ENCODE results near the gene FIGNL1.
A peak's percentile ranks its signal among the peaks of the same experiment; 100 is the strongest.

Gene FIGNL1

DNA sequence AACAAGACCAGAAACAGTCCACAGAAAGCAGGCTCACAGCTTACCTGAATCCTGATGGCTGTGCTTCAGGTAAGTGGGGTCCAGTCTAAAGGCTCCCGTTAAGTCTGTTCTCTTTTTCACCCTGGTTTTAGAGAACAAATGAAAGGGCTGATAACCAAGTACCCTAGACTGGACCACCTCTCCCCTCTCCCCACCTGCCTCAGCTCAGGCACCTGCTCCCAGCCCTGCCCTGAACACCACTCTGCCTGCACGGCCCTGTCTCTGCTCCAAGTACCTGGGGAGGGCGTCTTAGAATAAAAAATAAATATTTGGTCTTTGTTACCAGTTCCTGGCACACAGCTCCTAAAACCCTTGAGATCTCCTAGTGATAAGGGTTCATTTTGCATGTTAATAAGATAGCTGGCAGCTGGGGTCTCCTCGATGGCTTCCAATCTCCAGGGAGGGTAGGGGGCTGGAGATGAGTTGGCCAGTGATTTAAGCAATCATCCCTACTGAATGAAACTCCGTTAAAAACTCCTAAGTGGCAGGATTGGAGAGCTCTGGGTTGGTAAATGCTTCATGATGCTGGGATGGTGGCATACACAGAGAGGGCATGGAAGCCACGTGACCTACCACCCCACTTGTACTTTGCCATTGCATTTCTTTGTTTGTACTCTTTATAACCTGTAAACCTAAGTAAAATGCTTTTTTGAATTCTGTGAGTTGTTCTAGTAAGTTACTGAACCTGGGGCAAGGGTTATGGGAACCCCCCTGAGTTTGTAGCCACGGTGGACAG, 29.8 kb upstream of the FIGNL1 start:
- Mint-ChIP-seq H3K36me3 (ENCODE audit: low read depth) (no peaks in the 10 kb centered on the region), H3K4me1 (ENCODE audit: low read depth) (no peaks in the 10 kb centered on the region), H3K27me3 (ENCODE audit: low read depth) (peaks cover 29% of the 10 kb centered on the region), H3K4me3 (no peak overlapping the region), H3K9me3 (no peaks in the 10 kb centered on the region), H3K27ac (no peak overlapping the region)

DNA sequence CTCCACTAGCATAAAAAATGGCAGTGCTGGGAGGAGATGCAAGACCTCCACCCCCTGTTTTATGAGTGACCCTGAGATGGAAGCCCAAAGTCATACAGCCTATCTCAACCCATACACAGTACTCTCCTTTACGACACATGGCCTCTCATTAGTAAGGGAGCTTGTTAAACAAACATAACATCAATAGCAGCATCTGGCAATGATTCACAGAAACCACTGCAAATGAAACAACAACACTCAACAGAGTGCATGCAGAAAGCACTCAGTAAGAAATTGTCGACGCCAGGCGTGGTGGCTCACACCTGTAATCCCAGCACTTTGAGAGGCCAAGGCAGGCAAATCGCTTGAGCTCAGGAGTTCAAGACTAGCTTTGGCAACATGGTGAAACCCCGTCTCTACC, 27.5 kb upstream of the FIGNL1 start:
- no peaks in the 10 kb centered on the region for H3K36me3 Mint-ChIP-seq (ENCODE audit: low read depth)
- no peaks in the 10 kb centered on the region for H3K9me3 Mint-ChIP-seq
- H3K4me3 Mint-ChIP-seq, result no peak overlapping the region
- H3K4me1 Mint-ChIP-seq (ENCODE audit: low read depth), result no peaks in the 10 kb centered on the region
- H3K27ac Mint-ChIP-seq, result no peak overlapping the region
- H3K27me3 Mint-ChIP-seq (ENCODE audit: low read depth), result peaks cover 20% of the 10 kb centered on the region

- Mint-ChIP-seq H3K9me3 (no peaks in the 10 kb centered on the region), H3K36me3 (ENCODE audit: low read depth) (no peaks in the 10 kb centered on the region), H3K27me3 (ENCODE audit: low read depth) (peaks cover 18% of the 10 kb centered on the region), H3K4me3 (no peak overlapping the region), H3K4me1 (ENCODE audit: low read depth) (no peaks in the 10 kb centered on the region), H3K27ac (no peak overlapping the region)
These were observed 26.9 kb upstream of the FIGNL1 start for GRCh38 chr7:50476953-50477625.

- no peak overlapping the region for H3K27ac Mint-ChIP-seq
- no peaks in the 10 kb centered on the region for H3K9me3 Mint-ChIP-seq
These were observed 25.2 kb upstream of the FIGNL1 start for GRCh38 chr7:50475340-50475739.

DNA sequence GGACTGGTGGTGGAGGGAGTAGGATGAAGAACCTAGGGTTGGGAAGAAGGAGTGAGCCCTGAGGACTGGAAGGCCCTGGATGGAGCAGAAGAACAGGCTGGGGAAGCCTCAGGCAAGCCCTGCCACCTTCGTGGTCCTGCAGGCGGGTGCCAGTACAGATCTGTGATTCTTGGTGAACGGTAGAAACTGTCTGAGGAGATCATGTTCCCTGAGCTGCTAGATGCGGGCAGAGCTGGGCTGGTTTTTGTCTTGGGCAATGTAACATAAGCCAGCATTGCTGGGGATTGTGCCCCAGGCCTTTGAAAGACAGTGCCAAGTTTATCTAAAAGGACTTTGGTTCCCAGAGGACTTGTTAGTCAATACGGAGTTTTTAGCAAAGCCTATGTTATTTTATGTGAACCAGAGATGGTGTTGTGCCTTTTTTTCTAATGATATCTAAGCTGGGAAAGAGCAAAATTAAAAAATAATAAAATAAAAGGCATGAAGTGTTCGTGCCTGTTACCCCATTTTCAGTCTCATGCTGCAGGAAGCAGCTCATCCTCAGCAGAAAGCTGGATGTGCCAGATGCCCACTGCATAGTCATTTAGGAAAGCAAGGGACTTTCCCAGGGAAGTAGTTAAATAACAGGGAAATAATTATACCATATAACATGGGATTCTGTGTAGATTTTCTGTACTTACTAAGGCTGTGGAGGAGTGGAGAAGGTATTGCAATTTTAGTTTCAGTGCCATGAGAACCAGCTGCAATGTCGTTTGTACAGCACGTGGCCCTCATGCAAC, 24.4 kb upstream of the FIGNL1 start:
- Mint-ChIP-seq H3K36me3 (ENCODE audit: low read depth) (no peaks in the 10 kb centered on the region), H3K27me3 (ENCODE audit: low read depth) (peaks cover 4% of the 10 kb centered on the region), H3K4me3 (no peak overlapping the region), H3K9me3 (no peaks in the 10 kb centered on the region), H3K27ac (no peak overlapping the region), H3K4me1 (ENCODE audit: low read depth) (no peaks in the 10 kb centered on the region)

More at GRCh38 chr7:50475340-50475739, 25.2 kb upstream of the FIGNL1 start:
- Mint-ChIP-seq H3K36me3 (ENCODE audit: low read depth) (no peaks in the 10 kb centered on the region), H3K4me3 (no peak overlapping the region), H3K27me3 (ENCODE audit: low read depth) (peaks cover 8% of the 10 kb centered on the region), H3K4me1 (ENCODE audit: low read depth) (no peaks in the 10 kb centered on the region)

DNA sequence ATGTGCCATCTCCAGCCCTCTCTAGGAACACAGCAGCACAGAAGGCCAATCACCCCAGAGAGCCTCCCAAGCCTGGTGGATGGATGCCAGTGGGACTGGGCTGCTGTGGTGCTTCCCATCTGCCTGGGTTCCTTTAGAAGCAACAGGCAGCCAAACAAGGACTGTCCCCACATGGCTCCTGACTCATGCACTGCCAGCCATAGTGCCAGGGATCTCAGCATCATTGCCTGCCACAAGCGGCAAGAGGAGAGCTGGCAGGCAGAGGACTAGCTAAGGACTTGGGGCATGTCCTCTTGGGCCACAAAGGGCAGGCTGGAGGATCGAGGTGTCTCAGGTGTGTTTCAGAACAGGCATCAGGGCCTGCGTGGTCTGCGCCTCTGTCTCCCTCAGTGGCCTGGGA, 23.4 kb upstream of the FIGNL1 start:
- Mint-ChIP-seq H3K27ac (no peak overlapping the region), H3K36me3 (ENCODE audit: low read depth) (no peaks in the 10 kb centered on the region), H3K4me3 (no peak overlapping the region), H3K9me3 (no peaks in the 10 kb centered on the region), H3K27me3 (ENCODE audit: low read depth) (peaks cover 4% of the 10 kb centered on the region), H3K4me1 (ENCODE audit: low read depth) (no peaks in the 10 kb centered on the region)

DNA sequence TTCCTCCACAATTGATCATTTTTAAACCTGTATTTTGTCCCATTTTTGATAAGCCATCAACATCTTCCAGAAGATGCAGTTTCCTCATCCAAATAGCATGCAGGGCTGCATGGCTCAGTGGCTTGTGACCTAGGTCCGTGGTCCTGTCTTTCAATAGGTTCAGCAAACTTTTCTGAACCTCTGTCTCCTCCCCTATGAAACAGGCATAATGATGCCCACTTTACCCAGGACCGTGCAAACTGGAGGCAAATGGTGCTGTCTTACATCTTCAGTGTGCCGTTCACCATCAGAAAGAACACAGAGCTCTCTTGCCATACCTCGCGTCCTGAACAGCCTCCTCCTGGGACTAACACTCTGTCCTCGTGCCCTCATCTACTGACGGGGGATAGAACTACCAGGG, 22.3 kb upstream of the FIGNL1 start:
- H3K9me3 Mint-ChIP-seq, result no peaks in the 10 kb centered on the region
- H3K36me3 Mint-ChIP-seq (ENCODE audit: low read depth), result no peaks in the 10 kb centered on the region
- no peak overlapping the region for H3K4me3 Mint-ChIP-seq
- H3K27ac Mint-ChIP-seq, result no peak overlapping the region
- peaks cover 6% of the 10 kb centered on the region for H3K4me1 Mint-ChIP-seq (ENCODE audit: low read depth)
- peaks cover 10% of the 10 kb centered on the region for H3K27me3 Mint-ChIP-seq (ENCODE audit: low read depth)

- Mint-ChIP-seq H3K27me3 (ENCODE audit: low read depth) (peaks cover 11% of the 10 kb centered on the region), H3K36me3 (ENCODE audit: low read depth) (no peaks in the 10 kb centered on the region), H3K4me1 (ENCODE audit: low read depth) (peaks cover 8% of the 10 kb centered on the region), H3K4me3 (no peak overlapping the region), H3K9me3 (no peaks in the 10 kb centered on the region), H3K27ac (no peak overlapping the region)
These were observed 21.8 kb upstream of the FIGNL1 start for GRCh38 chr7:50471970-50472369.

DNA sequence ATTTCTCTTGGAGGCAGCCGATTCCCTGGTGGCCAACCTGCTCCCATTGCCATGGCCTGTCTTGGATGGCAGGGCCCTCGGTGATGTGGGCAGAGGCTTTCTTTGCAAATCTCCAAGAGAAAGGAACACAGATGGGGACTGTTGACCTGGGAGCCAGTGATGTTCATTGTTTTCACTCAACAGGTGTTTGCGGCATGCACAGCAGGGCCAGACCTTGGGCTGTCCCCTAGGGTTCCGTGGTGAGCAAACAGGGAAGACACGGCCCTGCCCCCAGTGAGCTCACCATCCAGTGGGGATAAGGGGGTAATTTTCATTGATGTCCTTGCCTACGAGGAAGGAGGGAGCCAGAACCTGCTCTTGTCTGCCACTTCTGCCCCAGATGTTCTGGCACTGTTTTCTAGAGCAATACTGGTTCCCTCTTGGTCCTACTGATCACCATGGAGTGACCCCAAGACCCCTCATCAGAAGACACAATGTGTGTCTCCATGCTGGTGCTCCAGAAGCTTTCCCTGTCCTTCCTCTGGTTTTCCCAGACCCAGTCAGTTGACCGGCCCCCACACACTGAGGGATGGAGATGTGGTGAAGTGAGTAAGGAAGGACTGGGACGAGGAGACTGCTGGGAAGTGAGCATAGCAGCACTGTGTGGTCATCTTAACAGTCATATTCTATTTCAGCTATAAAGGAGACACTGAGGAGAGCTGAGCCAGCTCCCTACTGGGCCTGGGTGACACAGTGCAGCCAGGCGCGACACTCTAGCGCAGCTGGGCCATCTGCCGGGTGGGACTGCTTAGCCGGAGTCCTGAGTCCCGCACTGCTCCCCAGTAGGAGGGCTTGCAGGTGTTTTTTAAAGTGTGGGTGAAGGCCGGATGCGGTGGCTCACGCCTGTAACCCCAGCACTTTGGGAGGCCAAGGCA, 20.4 kb upstream of the FIGNL1 start:
- Mint-ChIP-seq H3K27me3 (ENCODE audit: low read depth) (peaks cover 16% of the 10 kb centered on the region), H3K4me3 (no peak overlapping the region), H3K27ac (no peak overlapping the region), H3K36me3 (ENCODE audit: low read depth) (no peaks in the 10 kb centered on the region), H3K9me3 (no peaks in the 10 kb centered on the region), H3K4me1 (ENCODE audit: low read depth) (peaks cover 8% of the 10 kb centered on the region)

DNA sequence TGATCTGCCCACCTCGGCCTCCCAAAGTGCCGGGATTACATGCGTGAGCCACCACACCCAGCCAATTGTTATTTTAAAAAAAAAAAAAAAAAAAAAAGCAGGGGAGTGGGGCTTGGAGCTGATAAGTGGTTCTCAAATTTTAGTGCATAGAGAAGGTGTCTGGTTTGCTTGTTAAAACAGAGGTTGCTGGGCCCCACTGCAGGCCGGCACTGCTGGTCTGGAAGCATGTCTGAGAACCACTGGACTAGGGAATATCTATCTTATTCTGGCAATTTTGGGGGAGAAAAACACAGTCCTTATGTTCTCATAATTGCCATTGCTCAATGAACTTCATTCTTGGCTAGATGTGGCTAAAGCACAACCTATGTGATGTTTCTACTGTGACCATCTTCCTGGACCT, 19.0 kb upstream of the FIGNL1 start:
- Mint-ChIP-seq H3K27ac (no peak overlapping the region), H3K9me3 (no peaks in the 10 kb centered on the region), H3K4me1 (ENCODE audit: low read depth) (peaks cover 8% of the 10 kb centered on the region), H3K4me3 (no peak overlapping the region), H3K36me3 (ENCODE audit: low read depth) (no peaks in the 10 kb centered on the region), H3K27me3 (ENCODE audit: low read depth) (peaks cover 21% of the 10 kb centered on the region)

DNA sequence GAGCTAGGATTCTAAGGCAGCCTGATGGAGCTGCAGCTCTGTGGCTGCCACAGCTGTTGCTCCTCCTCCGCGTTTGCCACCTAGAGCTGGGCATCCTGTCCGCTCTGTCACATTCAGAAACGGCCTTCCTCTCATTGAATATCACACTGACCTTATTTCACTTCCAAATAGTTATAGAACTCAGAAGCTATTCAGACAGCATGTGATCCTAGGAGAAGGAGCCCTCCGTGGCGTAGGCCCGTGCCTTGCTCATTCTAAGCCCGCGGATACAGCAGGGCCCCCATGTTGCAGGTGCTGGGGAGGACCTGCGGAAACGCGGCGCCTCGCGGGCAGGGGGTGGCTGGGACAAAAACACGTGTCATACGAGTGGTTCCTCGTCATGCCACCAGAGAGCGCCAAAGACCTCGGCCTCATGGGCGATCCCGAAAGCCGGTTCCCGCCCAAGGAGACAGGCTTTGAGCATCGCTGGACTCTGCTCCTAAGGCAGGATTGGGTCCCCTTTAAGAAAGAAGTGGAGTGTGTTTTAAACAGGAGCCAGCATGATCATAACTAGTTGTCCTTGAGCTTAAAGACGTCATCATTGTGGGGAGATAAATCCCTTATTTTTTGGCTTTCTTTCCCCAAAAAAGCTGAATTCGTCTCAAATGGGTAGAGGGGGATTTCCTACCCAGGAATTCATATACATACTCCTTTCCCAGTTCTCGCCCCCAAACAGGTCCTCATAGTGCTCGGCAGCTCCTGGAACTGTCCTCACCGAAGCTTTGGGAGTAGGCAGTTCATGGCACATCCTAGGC, 17.9 kb upstream of the FIGNL1 start:
- Mint-ChIP-seq H3K27ac (no peak overlapping the region), H3K4me3 (peak overlapping the region; percentile 22), H3K4me1 (ENCODE audit: low read depth) (peaks cover 8% of the 10 kb centered on the region), H3K27me3 (ENCODE audit: low read depth) (peaks cover 29% of the 10 kb centered on the region), H3K36me3 (ENCODE audit: low read depth) (no peaks in the 10 kb centered on the region), H3K9me3 (no peaks in the 10 kb centered on the region)

GRCh38 chr7:50466815-50467585, 16.9 kb upstream of the FIGNL1 start:
- Mint-ChIP-seq H3K27me3 (ENCODE audit: low read depth) (peaks cover 26% of the 10 kb centered on the region), H3K4me1 (ENCODE audit: low read depth) (peaks cover 8% of the 10 kb centered on the region), H3K27ac (no peak overlapping the region), H3K9me3 (no peaks in the 10 kb centered on the region), H3K36me3 (ENCODE audit: low read depth) (no peaks in the 10 kb centered on the region), H3K4me3 (no peak overlapping the region)

DNA sequence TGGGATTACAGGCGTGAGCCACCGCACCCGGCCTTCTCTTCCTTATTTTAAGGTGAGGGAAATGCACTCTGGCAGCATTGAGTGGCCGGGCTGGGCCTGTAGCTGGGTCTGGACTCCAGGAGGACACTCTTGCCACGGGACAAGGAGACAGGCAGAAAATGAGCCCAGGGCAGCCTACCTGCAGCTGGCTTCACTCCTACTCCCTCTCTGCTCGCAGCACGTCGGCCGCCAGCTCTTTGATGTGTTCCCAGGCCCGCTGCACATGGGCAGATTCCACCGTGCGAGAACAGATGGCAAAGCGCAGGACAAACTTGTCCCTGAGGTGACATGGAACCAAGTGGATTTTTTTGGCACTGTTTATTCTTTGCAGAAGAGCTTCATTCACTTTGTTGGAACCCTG, 12.9 kb upstream of the FIGNL1 start:
- no peak overlapping the region for H3K27ac Mint-ChIP-seq
- H3K4me3 Mint-ChIP-seq, result no peak overlapping the region
- peaks cover 20% of the 10 kb centered on the region for H3K27me3 Mint-ChIP-seq (ENCODE audit: low read depth)

More for the DNA sequence above, 12.9 kb upstream of the FIGNL1 start:
- Mint-ChIP-seq H3K9me3 (no peaks in the 10 kb centered on the region), H3K36me3 (ENCODE audit: low read depth) (no peaks in the 10 kb centered on the region), H3K4me1 (ENCODE audit: low read depth) (peaks cover 6% of the 10 kb centered on the region)

Data from T-helper 1 cell treated with Interleukin-12 subunit alpha and Interleukin-12 subunit beta and Interleukin-4 antibody, amounts not matched to agents 30 μg/mL and 1 μg/mL, for 36 hours (primary cell).